HCT116 (cell line): ENCODE data around the gene C14orf180. TPM values are rescaled to one million over a fixed set of nuclear protein-coding genes. Genes with fewer than 3 reads are reported as not detected.

Experiments used
- ATAC-seq: fragments of 200-7000 bp; cut with Tn5 transposase; 2 replicates; pipeline ENCODE4 v1.9.1; 2020; ENCODE audit warnings: mild to moderate bottlenecking, moderate library complexity
- BruUV-seq: library from RNA; stranded (reverse); fragments of 400-500 nt; replicated peaks from 2 replicates; lab custom pipeline; 2021; lab: Mats Ljungman, UMichigan
- CTCF ChIA-PET: fragments of 300-600 bp; sonication (Branson Sonifier 250); formaldehyde crosslinking; loops from one replicate; lab custom pipeline; 2021; ENCODE audit warnings: antibody characterized with exemption; lab: Charles Lee
- POLR2A ChIA-PET: fragments of 300-600, 350-600 bp; sonication (Branson Sonifier 250); formaldehyde crosslinking; loops from one replicate; lab custom pipeline; 2021; ENCODE audit warnings: antibody characterized with exemption; lab: Charles Lee
- RAD21 ChIA-PET, 2 experiments: fragments of 300-600 bp; sonication (Branson Sonifier 250); formaldehyde crosslinking; loops; one replicate each; lab custom pipeline; 2023; ENCODE audit warnings: low total read pairs in 2 of 2; ENCODE audit not compliant: uncharacterized antibody in 2 of 2, unreplicated experiment in 2 of 2, low non-redundant PET in 1 of 2; lab: Charles Lee
- DNase-seq: peaks from one replicate; pipeline ENCODE4 v3.0.0-alpha.2; 2010; ENCODE audit warnings: low read depth, low spot score
- H2AFZ ChIP-seq: fragments of 200-600 bp; shearing (Covaris generic), sonication (generic); 2 replicates; pipeline ENCODE4 v1.6.1; 2017; ENCODE audit warnings: low read depth, mixed run types, mixed read lengths, antibody characterized with exemption, low read length; ENCODE audit not compliant: poor library complexity, severe bottlenecking
- H3K27ac ChIP-seq: 2 replicates; pipeline ENCODE4 v1.5.1; 2012; ENCODE audit warnings: low read depth, low read length
- H3K27me3 ChIP-seq: fragments of 200-600 bp; sonication (generic); 2 replicates; pipeline ENCODE4 v1.6.1; 2016; ENCODE audit warnings: mixed run types, low read length, mixed read lengths; ENCODE audit not compliant: insufficient read depth
- H3K36me3 ChIP-seq, 2 experiments: fragments of 200-500 bp in 1 of 2; fragments of 200-600 bp in 1 of 2; sonication (Bioruptor generic) in 1 of 2; sonication (generic) in 1 of 2; 2 replicates each; pipeline versions ENCODE4 v1.5.1 to v1.6.1; 2014 to 2016; ENCODE audit warnings: low read length in 2 of 2, inconsistent platforms in 1 of 2, mixed read lengths in 1 of 2, mixed run types in 1 of 2; ENCODE audit not compliant: insufficient read depth in 2 of 2, control insufficient read depth in 1 of 2
- H3K4me1 ChIP-seq, 2 experiments: fragments of 200-600 bp in 1 of 2; sonication (generic) in 1 of 2; 2 replicates each; pipeline versions ENCODE4 v1.5.1 to v1.6.1; 2012 to 2017; ENCODE audit warnings: low read length in 2 of 2, inconsistent platforms in 1 of 2, mild to moderate bottlenecking in 1 of 2, mixed read lengths in 1 of 2, mixed run types in 1 of 2, moderate library complexity in 1 of 2; ENCODE audit not compliant: insufficient read depth in 2 of 2, control insufficient read depth in 1 of 2
- H3K4me2 ChIP-seq: fragments of 200-600 bp; sonication (generic); 2 replicates; pipeline ENCODE4 v1.6.1; 2017; ENCODE audit warnings: mixed run types, low read length, mixed read lengths
- H3K4me3 ChIP-seq, 2 experiments: fragments of 200-600 bp in 1 of 2; sonication (generic) in 1 of 2; replicated peaks in 1 of 2; 2 replicates each; pipeline ENCODE4 v1.5.1; 2011 to 2016; ENCODE audit warnings: low read length in 2 of 2, control low read depth in 1 of 2, low read depth in 1 of 2, mild to moderate bottlenecking in 1 of 2, mixed read lengths in 1 of 2, mixed run types in 1 of 2
- H3K79me2 ChIP-seq: fragments of 200-600 bp; sonication (generic); 2 replicates; pipeline ENCODE4 v1.6.1; 2017; ENCODE audit warnings: mild to moderate bottlenecking, mixed run types, low read length, moderate library complexity, mixed read lengths; ENCODE audit not compliant: insufficient read depth
- H3K9ac ChIP-seq: fragments of 200-600 bp; sonication (generic); 2 replicates; pipeline ENCODE4 v1.6.1; 2016; ENCODE audit warnings: low read length, mixed read lengths
- H3K9me2 ChIP-seq: fragments of 200-600 bp; sonication (generic), shearing (Covaris generic); 2 replicates; pipeline ENCODE4 v1.6.1; 2017; ENCODE audit warnings: mixed run types, mild to moderate bottlenecking, moderate library complexity; ENCODE audit not compliant: insufficient read depth
- H3K9me3 ChIP-seq, 2 experiments: fragments of 200-500 bp in 1 of 2; fragments of 200-600 bp in 1 of 2; sonication (Bioruptor generic) in 1 of 2; sonication (generic) in 1 of 2; 2 replicates each; pipeline ENCODE4 v1.6.1; 2014 to 2017; ENCODE audit warnings: low read length in 2 of 2, mixed read lengths in 2 of 2, inconsistent platforms in 1 of 2, low read depth in 1 of 2, mild to moderate bottlenecking in 1 of 2, mixed run types in 1 of 2, moderate library complexity in 1 of 2; ENCODE audit not compliant: control insufficient read depth in 1 of 2, insufficient read depth in 1 of 2
- H4K20me1 ChIP-seq: fragments of 200-600 bp; sonication (generic), shearing (Covaris generic); 2 replicates; pipeline ENCODE4 v1.6.1; 2017; ENCODE audit warnings: mixed run types, mild to moderate bottlenecking, moderate library complexity; ENCODE audit not compliant: insufficient read depth
- FOSL1 ChIP-seq: IDR thresholded peaks from 2 replicates; pipeline ENCODE4 v1.6.1; 2012; ENCODE audit warnings: low read depth
- SP1 ChIP-seq: IDR thresholded peaks from 2 replicates; pipeline ENCODE4 v1.6.1; 2012; ENCODE audit warnings: low read depth
- TCF7L2 ChIP-seq: IDR thresholded peaks from 2 replicates; pipeline ENCODE4 v1.7.0; 2011; ENCODE audit warnings: borderline replicate concordance, inconsistent platforms; ENCODE audit not compliant: insufficient read depth, insufficient read length; ENCODE audit errors: extremely low read depth
- ZFX ChIP-seq: fragments of 450-650 bp; IDR thresholded peaks from 2 replicates; pipeline ENCODE4 v1.6.1; 2017
- intact Hi-C: fragments of 100-400 bp; cut with micrococcal nuclease; formaldehyde crosslinking; loops from 2 replicates; pipeline ENCODE4 v1.10.0; 2022
- total RNA-seq: library from RNA; stranded (reverse); gene quantifications from one replicate; pipeline ENCODE4 v1.2.1, GENCODE V29; 2021; ENCODE audit not compliant: unreplicated experiment
- TF ChIP-seq, protein P1 (sequence below): IDR thresholded peaks from 2 replicates; pipeline ENCODE4 v1.6.1; 2012
- TF ChIP-seq, protein P2 (sequence below): IDR thresholded peaks from 2 replicates; pipeline ENCODE4 v1.6.1; 2012
- TF ChIP-seq, protein P3 (sequence below): IDR thresholded peaks from 2 replicates; pipeline ENCODE4 v1.6.1; 2012; ENCODE audit warnings: low read depth

The C14orf180 gene
- total RNA-seq, 1 experiment from 2014 or later = not detected

DNA sequence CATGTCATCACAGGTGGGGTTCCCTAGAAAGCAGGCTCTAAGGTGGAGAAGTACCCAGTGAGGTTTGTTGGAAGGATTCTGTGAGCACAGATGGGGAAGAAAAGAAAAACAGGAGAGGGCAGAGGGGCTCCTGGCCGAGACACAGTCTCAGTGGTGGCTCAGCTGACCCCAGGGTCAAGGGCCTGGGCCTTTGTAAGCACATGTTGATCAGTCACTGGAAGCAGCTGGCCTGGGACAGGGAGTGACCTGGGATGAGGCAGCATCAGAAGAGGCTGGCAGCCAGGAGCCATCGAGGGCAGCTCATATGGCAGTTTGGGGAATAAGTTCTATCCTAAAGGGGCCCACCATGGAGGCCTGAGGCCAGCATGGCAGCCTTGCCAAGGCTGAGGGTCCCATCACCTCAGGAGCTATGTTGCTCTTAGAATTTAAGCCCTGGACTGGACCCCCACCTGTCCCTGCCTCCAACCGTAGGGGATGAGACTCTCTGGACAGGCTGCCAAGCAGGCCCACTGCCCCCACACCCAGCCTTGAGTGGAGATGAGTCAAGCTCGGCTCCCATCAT is 31.3 kb downstream of the C14orf180 start:
- ATAC-seq (no peak), DNase-seq (no peak)
- Histone ChIP-seq H3K27me3 (peaks cover 39% of the 10 kb centered on the region), H3K27ac (no peak overlapping the region), H4K20me1 (no peaks in the 10 kb centered on the region), H3K79me2 (no peaks in the 10 kb centered on the region), H3K36me3 (no peaks in the 10 kb centered on the region), H3K4me3 (no peak overlapping the region), H3K9me3 (no peaks in the 10 kb centered on the region), H3K4me2 (no peak overlapping the region), H3K9me2 (no peaks in the 10 kb centered on the region), H2AFZ (no peak overlapping the region), H3K4me1 (no peaks in the 10 kb centered on the region)
- ChIA-PET RAD21 (no interaction called here), POLR2A (no interaction called here)
- no TSS peak for BruUV-seq
- intact Hi-C loops = no loop called here
- TF ChIP-seq TCF7L2 (no peak), FOSL1 (no peak), SP1 (no peak), ZFX (no peak)
- TF ChIP-seq, protein P1, sequence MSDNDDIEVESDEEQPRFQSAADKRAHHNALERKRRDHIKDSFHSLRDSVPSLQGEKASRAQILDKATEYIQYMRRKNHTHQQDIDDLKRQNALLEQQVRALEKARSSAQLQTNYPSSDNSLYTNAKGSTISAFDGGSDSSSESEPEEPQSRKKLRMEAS = no peak
- TF ChIP-seq, protein P2, sequence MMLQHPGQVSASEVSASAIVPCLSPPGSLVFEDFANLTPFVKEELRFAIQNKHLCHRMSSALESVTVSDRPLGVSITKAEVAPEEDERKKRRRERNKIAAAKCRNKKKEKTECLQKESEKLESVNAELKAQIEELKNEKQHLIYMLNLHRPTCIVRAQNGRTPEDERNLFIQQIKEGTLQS = no peak
- TF ChIP-seq, protein P3, sequence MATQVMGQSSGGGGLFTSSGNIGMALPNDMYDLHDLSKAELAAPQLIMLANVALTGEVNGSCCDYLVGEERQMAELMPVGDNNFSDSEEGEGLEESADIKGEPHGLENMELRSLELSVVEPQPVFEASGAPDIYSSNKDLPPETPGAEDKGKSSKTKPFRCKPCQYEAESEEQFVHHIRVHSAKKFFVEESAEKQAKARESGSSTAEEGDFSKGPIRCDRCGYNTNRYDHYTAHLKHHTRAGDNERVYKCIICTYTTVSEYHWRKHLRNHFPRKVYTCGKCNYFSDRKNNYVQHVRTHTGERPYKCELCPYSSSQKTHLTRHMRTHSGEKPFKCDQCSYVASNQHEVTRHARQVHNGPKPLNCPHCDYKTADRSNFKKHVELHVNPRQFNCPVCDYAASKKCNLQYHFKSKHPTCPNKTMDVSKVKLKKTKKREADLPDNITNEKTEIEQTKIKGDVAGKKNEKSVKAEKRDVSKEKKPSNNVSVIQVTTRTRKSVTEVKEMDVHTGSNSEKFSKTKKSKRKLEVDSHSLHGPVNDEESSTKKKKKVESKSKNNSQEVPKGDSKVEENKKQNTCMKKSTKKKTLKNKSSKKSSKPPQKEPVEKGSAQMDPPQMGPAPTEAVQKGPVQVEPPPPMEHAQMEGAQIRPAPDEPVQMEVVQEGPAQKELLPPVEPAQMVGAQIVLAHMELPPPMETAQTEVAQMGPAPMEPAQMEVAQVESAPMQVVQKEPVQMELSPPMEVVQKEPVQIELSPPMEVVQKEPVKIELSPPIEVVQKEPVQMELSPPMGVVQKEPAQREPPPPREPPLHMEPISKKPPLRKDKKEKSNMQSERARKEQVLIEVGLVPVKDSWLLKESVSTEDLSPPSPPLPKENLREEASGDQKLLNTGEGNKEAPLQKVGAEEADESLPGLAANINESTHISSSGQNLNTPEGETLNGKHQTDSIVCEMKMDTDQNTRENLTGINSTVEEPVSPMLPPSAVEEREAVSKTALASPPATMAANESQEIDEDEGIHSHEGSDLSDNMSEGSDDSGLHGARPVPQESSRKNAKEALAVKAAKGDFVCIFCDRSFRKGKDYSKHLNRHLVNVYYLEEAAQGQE = no peak
- TF ChIP-seq, all 23 proteins: peak for 0
- CTCF ChIA-PET = no interaction called here
- no peak overlapping the region for H3K9ac ChIP-seq
